ENCODE results near the gene CRELD2. TPM values are rescaled to one million over a fixed set of nuclear protein-coding genes. Genes with fewer than 3 reads are reported as not detected.

The CRELD2 gene
- total and polyA plus RNA-seq, 7 donors: 8.8 to 14.1 (median 11.6) TPM

- Histone ChIP-seq H3K4me3 (no peak overlapping the region), H3K36me3 (ENCODE audit: insufficient read depth in 1 of 2, low read depth in 1 of 2) (peaks cover 4 to 85% of the 10 kb centered on the region in 2 donors), H3K27ac (no peak overlapping the region), H3K9me3 (no peaks in the 10 kb centered on the region), H3K4me1 (no peaks in the 10 kb centered on the region), H3K27me3 (ENCODE audit: insufficient read depth in 3 of 3, low read length in 2 of 3) (no peaks in the 10 kb centered on the region)
- TF ChIP-seq CTCF (IDR thresholded peaks at IDR 0.05): no peak
- no peak for ATAC-seq
- intact Hi-C loops (cut with DNase I): no loop called here
- DNase-seq: peak in 1 of 2 donors; percentile 35
- 88 to 93% (median 89%) methylated on average over 10 to 14 of the region's 14 CpGs for WGBS, 3 donors
These were observed 11.6 kb upstream of the CRELD2 start for GRCh38 chr22:49906799-49907290.

GRCh38 chr22:49907807-49908206 lies 10.6 kb upstream of the CRELD2 start:
- Histone ChIP-seq H3K4me3 (no peak overlapping the region), H3K27me3 (ENCODE audit: insufficient read depth in 3 of 3, low read length in 2 of 3) (no peaks in the 10 kb centered on the region), H3K36me3 (ENCODE audit: insufficient read depth in 1 of 2, low read depth in 1 of 2) (peaks cover 4 to 90% of the 10 kb centered on the region in 2 donors), H3K4me1 (no peaks in the 10 kb centered on the region), H3K9me3 (no peaks in the 10 kb centered on the region), H3K27ac (no peak overlapping the region)
- intact Hi-C loops (cut with DNase I): no loop called here
- no peak for TF ChIP-seq CTCF (IDR thresholded peaks at IDR 0.05)
- ATAC-seq: no peak
- WGBS, 3 donors: 90 to 94% (median 91%) methylated on average over 19 of the region's 19 CpGs
- DNase-seq: peak in 1 of 2 donors; percentile 28

- Histone ChIP-seq H3K4me1 (no peaks in the 10 kb centered on the region), H3K27ac (no peak overlapping the region), H3K9me3 (no peaks in the 10 kb centered on the region), H3K4me3 (no peak overlapping the region), H3K36me3 (ENCODE audit: insufficient read depth in 1 of 2, low read depth in 1 of 2) (peaks cover 4 to 81% of the 10 kb centered on the region in 2 donors), H3K27me3 (ENCODE audit: insufficient read depth in 3 of 3, low read length in 2 of 3) (no peaks in the 10 kb centered on the region)
- intact Hi-C loops (cut with DNase I): loop anchor here in 1 of 2 donors (10.0 kb wide), 1 partner anchor 55 kb away; the partner anchor contains the start of gene ZBED4
- DNase-seq: peak in 1 of 2 donors; percentile 42
- ATAC-seq: no peak
- 90 to 94% (median 93%) methylated on average over 23 of the region's 23 CpGs for WGBS, 3 donors
- no peak for TF ChIP-seq CTCF (IDR thresholded peaks at IDR 0.05)
These were observed 8.8 kb upstream of the CRELD2 start for GRCh38 chr22:49909476-49910205.

GRCh38 chr22:49910229-49911155 lies 7.9 kb upstream of the CRELD2 start:
- no peak for TF ChIP-seq CTCF (IDR thresholded peaks at IDR 0.05)
- no peaks in the 10 kb centered on the region for H3K4me1 ChIP-seq
- peaks cover 4 to 73% of the 10 kb centered on the region in 2 donors for H3K36me3 ChIP-seq (ENCODE audit: insufficient read depth in 1 of 2, low read depth in 1 of 2)
- ATAC-seq (no peak), DNase-seq (peak in 1 of 2 donors; percentile 43)
- 90 to 93% (median 92%) methylated on average over 27 of the region's 27 CpGs for WGBS, 3 donors
- intact Hi-C loops (cut with DNase I): loop anchor here in 1 of 2 donors (10.0 kb wide), 1 partner anchor 56 kb away; the partner anchor contains the start of gene ZBED4
- H3K4me3 ChIP-seq: no peak overlapping the region
- no peak overlapping the region for H3K27ac ChIP-seq
- H3K9me3 ChIP-seq: no peaks in the 10 kb centered on the region
- H3K27me3 ChIP-seq (ENCODE audit: insufficient read depth in 3 of 3, low read length in 2 of 3): no peaks in the 10 kb centered on the region

Data from psoas muscle (tissue), 8 donors.